Activated CD8-positive, alpha-beta memory T cell treated with anti-CD3 and anti-CD28 coated beads for 36 hours (primary cell): Measurements from ENCODE around the gene UGGT1. TPM values are rescaled to one million over a fixed set of nuclear protein-coding genes. Genes with fewer than 3 reads are reported as not detected.

Source experiments
- CTCF ChIA-PET: fragments of 350-600 bp; sonication (Branson Sonifier 250); formaldehyde crosslinking; loops from one replicate; lab custom pipeline; 2021; ENCODE audit warnings: antibody characterized with exemption; lab: Charles Lee
- POLR2A ChIA-PET: fragments of 350-600 bp; sonication (Branson Sonifier 250); formaldehyde crosslinking; loops from one replicate; lab custom pipeline; 2021; ENCODE audit warnings: antibody characterized with exemption; lab: Charles Lee
- total RNA-seq, 2 experiments: library from RNA; stranded (reverse); gene quantifications; one replicate each; pipeline ENCODE4 v1.2.3, GENCODE V29; 2021

The UGGT1 gene
- total RNA-seq, 2 experiments from 2014 or later: 54.1 to 55.6 TPM

DNA sequence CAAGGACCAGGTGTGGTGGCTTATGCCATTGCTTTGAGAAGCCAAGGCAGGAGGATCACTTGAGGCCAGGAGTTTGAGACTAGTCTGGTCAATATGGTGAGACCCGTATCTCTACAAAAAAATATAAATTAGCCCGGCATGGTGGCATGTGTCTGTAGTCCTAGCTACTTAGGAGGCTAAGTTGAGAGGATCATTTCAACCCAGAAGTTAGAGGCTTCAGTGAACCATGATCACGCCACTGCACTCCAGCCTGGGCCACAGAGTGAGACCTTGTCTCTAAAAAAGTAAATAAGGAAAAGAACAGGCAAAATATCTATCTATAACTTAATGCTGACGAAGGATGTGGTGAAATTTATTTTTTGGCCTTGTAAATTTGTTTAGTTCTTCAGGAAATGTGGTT is 78.1 kb downstream of the UGGT1 start:
- ChIA-PET POLR2A (no interaction called here), CTCF (interaction anchor here (1.4 kb wide), 1 partner anchor 10 kb away, joined by 3 read pairs; no protein-coding TSS in a partner anchor)

DNA sequence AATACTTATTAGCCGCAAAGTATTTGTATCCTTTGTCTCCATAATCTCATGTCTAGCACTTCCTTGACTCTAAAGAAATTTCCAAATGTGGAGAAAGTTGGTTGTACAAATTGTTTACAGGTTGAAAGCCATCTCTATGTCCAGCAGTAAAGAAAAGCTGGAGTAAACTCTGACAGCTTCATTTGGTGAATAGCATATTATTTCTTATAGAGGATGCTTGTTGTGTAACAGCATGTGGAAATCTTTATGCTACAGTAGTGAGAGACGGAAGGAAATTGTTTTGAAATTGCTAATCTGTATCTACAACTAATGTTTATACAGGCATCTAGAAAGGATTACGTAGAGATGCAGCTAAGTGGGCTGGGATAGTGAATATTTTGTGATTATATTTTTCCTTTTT is 78.5 kb downstream of the UGGT1 start:
- ChIA-PET POLR2A (no interaction called here), CTCF (interaction anchor here (1.4 kb wide), 1 partner anchor 10 kb away, joined by 3 read pairs; no protein-coding TSS in a partner anchor)

DNA sequence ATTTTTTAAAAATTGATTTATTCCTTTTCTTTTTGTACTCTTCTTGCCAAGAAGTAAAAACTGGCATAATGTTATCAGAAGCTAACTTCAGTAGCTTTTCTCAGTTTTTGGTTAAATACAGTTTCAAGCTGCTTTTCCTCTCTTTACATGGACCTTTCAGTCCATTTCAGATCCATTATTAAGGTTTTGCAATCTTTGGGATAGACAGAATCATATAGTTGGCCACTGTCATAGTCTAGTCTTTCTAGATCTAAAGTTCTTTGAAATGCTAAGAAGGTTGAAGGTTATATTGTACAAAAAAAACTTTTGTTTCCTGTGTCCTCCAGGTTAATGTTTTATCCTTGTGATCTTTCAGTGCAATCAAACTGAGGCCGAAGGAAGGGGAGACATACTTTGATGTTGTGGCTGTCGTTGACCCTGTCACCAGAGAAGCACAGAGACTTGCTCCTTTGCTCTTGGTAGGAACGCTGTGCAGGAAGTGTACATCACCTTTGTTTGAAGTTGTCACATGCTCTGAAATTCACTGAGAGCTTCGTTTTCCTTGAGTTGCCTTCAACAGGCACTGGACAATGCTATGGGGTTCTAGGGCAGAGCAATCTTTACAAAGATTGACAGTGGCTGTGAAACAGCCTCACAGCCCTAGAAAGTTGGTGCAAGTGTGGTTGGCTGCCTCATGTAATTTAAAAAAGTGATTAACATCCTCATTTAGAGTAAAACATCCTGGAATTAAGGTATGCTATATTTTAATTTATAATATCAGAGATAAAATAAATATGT is 79.1 kb downstream of the UGGT1 start:
- ChIA-PET POLR2A (no interaction called here), CTCF (interaction anchor here (1.4 kb wide), 1 partner anchor 9 kb away, joined by 3 read pairs; no protein-coding TSS in a partner anchor)

DNA sequence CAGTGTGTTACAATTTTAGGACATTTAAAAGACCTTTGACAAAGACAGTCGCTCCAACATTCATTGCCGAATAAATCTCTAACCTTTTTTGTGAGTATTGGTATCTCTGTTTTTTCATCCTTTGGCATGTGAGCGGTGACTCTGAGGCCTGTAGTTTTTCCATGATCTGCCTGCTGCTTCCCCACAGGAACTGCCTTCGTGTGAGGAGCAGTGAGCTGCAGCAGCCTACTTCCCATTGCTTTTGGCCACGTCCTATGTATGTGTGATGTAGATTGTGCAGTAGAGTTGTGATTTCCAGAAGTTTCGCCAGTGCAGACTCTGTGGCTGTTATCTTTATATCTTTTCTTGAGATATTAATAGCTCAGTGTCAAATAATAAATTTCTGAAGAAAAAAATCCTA is 79.8 kb downstream of the UGGT1 start:
- POLR2A ChIA-PET: no interaction called here
- CTCF ChIA-PET: interaction anchor here (1.4 kb wide), 1 partner anchor 9 kb away, joined by 3 read pairs; no protein-coding TSS in a partner anchor

DNA sequence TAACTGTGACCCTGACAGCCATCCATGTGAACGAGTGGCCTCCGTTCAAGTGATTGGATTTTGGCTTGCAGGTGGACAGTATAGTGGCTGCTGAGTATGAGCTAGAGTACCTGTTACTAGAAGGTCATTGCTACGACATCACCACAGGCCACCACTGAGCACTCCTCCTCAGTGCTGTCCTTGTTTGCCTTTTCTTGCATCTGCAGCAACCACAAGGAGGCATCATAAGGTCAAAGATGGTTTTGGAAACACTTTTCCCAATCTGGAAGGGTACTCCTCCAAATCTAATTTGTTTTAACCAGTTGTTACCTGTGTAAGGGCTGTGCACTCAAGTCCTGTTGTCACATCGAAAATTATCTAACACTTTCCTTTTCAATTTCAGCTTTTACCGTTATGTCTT is 81.2 kb downstream of the UGGT1 start:
- POLR2A ChIA-PET: no interaction called here

DNA sequence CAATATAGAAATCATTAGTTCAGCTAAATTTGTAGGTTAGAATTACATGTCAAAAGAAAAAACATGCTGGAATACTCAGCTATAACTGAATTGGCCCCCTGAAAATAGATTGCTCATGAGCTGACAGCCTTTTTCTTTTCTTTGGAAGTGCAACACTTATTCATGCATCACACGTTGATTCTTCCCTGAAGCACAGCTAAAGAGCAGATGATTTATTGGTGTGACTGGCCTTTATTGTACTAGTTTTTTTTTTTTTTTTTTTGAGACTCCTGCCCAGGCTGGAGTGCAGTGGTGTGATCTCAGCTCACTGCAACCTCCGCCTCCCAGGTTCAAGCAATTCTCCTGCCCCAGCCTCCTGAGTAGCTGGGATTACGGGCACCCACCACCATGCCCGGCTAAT is 83.1 kb downstream of the UGGT1 start:
- CTCF ChIA-PET: interaction anchor here (0.6 kb wide), 2 partner anchors 20 to 99 kb away, joined by 3 read pairs; no protein-coding TSS in a partner anchor
- POLR2A ChIA-PET: interaction anchor here (1.1 kb wide), 1 partner anchor 232 kb away, joined by 4 read pairs; no protein-coding TSS in a partner anchor

More for the DNA sequence above, 81.2 kb downstream of the UGGT1 start:
- CTCF ChIA-PET: no interaction called here

DNA sequence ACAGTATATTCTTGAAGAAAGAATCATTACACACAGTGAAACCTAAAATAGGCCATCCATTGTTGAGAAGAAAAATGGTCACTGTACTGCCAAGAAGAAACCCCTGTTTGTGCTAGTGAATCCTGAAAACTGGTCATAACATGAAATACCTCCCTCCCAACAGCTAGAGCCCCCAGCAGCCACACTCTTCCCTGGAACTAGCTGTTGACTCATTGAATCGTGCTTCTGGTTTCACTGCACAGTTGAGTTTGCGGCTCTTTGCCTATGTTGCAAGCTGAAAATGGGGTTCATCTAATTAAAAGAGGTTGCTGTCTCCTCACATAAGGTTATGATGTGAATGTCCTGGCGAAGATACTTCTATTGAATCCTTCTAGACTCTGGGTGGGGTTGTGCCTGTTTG is 86.3 kb downstream of the UGGT1 start:
- ChIA-PET CTCF (no interaction called here), POLR2A (no interaction called here)

DNA sequence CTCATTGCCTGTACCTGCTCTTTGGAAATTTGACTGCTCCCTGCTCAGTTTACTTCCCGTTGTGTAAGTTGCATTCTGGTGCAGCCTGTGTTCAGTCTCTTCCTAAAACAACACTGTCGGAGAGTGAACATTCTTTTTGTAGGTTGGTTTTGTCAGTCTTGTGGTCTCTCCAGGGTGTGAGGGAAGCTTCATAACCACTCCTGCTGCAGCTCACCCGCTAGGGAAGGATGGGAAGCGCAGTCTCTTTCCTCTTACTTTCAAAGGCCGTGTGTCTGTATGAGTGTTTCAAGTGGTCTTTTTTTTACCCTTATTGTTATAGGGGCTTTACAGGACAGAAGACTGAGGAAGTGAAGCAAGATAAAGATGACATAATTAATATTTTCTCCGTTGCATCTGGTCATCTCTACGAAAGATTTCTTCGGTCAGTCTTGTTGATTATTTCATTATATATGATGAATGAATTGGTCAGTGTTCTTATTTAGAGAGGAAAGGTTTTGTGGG is 87.2 kb downstream of the UGGT1 start:
- ChIA-PET CTCF (no interaction called here), POLR2A (no interaction called here)

DNA sequence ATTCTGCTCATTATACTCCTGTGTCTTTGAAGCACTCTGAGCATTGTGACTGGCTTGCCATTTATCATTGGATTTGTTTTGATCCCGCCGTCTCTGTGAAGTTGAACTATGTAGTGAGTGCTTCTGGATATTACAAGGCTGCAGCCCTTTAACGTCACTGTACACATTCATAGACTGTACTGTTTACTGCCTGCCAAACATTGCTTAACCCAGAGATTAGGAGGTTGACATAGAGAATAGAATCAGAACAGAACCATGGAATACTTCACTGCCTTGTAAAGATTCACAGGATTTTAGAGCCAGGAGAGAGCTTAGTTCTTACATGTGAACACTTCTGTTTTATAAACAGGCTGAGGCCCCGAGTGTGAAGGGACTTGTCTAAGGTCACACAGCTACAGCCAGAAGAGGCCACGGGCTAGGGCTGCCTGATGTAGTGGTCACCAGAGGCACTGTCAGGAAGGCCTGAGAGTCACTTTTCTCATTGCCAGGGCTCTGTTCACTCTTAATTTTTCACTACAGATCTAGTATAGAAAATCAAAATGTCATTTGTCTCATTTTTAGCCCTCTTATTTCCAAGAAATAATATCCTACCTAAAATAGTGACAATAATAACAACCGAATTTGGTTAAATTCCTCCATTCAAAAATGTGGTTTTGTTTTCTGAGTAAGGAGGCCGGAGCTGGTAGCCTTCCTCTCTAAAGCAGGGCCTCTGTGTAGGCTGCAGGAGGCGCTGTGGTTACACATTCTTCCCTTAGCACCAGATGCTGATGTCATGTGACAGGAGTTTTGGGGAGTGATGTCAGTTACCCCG is 87.9 kb downstream of the UGGT1 start:
- POLR2A ChIA-PET: no interaction called here
- CTCF ChIA-PET: interaction anchor here (1.4 kb wide), 1 partner anchor 9 kb away, joined by 3 read pairs; no protein-coding TSS in a partner anchor

DNA sequence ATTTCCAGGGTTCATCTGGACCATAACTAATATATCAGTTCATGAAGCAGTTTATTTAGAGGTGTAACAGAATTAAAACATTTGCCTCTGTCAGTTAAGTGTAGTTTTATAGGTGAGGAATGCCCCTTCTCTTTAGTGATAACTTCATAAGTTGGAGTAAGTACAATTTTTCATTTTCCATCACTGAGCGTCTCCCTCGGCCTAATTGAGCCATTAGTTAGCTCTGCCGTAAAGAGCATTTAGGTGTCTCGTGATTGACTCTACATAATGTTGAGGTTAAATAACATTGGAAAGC is 88.4 kb downstream of the UGGT1 start:
- POLR2A ChIA-PET: no interaction called here
- CTCF ChIA-PET: interaction anchor here (1.4 kb wide), 1 partner anchor 10 kb away, joined by 3 read pairs; no protein-coding TSS in a partner anchor

DNA sequence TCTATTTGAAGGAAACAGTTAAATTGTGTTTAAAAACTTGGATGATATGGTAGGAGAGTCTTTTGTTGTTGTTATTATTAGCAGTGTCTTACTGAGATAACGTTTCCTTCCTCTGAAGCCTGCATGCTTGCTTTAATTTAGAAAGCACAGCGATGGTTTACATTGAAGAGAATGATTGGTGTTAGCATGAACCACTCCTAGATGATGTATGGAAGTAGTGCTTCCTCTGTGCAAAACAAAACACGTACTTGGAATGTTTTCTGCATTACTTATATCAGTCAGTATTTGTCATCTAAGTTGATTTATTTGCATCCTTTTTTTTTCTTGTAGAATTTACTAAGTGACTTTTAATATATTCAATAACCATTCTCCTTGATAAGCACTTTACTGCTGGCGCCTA is 89.0 kb downstream of the UGGT1 start:
- CTCF ChIA-PET: interaction anchor here (0.7 to 1.4 kb wide), 2 partner anchors 10 to 54 kb away, joined by 3 read pairs; no protein-coding TSS in a partner anchor
- POLR2A ChIA-PET: no interaction called here

DNA sequence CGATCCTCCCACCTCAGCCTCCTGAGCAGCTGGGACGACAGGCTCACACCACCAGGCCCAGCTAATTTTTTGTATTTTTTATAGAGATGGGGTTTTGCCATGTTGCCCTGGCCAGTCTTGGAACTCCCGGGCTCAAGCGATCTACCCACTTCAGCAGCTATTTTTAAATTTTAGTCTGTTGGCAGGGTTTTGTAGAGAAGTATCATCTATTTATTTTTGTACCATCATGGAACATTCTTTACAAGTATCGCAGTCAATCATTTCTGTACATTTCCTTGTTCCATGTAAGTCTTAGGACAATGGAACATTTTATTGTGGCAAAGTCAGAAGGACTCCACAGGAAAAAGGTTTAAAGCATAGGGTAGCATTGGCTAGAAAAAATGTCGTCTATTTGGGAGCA is 94.6 kb downstream of the UGGT1 start:
- POLR2A ChIA-PET: no interaction called here
- CTCF ChIA-PET: interaction anchor here (0.7 kb wide), 2 partner anchors 24 to 94 kb away, joined by 3 to 7 read pairs; no protein-coding TSS in a partner anchor

DNA sequence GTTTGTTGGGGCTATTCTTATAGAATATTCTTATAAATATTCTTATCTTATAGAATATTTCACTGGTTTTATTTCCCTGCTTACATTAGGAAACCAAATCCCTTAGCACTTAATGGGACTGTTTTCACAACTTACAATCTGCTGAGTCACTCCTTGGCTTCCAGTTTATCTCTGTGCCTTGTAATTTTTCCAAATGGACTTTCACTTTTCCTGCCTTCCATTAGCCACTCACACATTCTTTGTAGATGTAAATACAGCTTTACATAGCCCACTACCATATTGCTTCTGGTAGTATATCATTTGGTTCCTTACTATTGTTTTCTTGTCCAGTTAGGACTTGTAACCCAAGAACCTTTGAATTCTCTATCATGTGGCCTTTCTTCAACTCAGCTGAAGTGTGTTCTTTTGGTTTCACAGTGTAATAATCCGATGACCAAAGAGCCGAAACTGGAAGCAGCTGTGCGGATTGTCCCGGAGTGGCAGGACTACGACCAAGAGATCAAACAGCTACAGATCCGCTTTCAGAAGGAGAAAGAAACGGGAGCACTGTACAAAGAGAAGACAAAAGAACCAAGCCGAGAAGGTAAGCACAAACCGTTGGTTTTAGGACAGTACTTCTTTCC is 96.1 kb downstream of the UGGT1 start:
- CTCF ChIA-PET: no interaction called here
- POLR2A ChIA-PET: no interaction called here

DNA sequence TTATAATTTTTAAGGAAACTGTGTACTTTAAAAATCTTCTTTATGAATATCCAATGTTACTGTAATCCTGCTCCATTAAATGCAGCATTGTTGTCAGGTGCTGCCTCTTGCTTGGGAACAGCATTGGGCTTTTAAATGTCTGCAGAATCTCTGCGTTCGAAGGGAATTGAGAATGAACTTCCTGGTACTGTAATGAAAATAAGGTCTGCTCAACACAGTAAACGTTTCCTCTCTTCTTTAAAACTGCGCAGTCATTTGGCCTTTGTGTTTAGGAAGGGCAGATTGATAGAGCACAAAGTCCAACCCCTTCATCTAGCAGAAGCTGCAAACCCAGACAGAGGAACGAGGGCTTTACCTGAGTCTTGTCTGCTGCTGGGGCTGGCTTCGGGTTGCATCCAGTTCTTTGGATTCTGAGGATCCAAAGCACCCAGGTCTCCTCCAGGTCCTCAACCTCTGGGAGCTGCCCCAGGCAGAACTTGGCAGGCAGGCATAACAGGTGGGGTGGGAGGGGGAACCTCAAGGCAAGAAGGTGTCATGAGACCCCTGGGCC is 104.5 kb downstream of the UGGT1 start:
- POLR2A ChIA-PET: no interaction called here
- CTCF ChIA-PET: no interaction called here

DNA sequence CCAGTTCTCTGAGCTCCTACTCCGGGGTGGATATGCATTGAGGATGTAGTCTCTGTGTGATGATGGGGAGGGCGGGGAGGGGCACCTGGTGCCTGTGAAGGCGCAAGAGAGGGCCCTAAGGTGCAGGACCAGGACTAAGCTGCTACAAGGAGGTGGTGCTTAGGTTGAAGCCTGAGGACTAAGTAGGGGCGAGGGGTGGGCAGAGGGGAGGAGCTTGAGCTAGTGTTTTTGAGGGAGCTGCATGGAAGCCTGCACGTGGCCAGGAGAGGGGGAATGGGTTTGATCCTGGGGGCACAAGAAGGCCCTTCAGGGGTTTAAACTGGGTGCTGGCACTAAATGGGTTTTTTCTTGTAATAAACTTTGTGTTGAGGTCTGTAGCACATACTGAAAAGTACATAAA is 105.0 kb downstream of the UGGT1 start:
- CTCF ChIA-PET: no interaction called here
- POLR2A ChIA-PET: no interaction called here

DNA sequence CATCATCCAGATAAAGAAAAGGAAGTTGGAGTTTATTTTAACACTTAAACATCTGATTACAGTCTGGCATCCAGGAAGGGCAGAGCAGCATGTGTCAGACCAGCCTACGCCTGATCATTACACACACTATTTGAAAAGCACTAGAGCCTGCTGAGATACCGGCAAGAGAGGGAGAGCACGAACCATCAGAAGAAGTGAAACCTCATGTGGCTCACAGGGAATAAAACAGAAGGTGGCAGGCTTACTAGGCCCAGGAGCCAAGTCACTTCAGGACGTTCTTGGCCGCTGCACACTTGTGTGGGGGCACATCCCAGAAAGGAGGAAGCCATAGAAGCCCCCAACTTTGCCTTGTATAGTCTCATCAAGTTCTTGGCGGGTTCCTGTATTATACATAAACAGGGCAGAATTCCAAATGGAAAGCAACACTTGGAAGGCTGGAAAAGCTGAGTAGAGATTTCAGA is 105.5 kb downstream of the UGGT1 start:
- CTCF ChIA-PET: no interaction called here

DNA sequence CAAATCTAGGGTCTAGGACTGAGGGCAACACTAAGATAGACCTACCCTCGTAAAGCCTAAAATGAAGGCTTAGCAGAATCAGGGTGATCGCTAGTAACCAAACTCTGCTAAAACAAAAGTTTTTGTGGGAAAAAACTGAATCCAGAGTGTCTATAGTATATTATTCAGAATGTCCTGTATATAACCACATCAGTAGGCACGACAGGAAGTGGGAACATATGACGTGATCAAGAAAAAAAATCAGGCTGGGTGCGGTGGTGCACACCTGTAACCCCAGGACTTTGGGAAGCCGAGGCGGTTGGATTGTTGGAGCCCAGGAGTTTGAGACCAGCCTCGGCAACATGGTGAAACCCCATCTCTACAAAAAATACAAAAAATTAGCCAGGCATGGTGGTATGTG is 106.1 kb downstream of the UGGT1 start:
- POLR2A ChIA-PET: no interaction called here
- CTCF ChIA-PET: no interaction called here

More for the DNA sequence above, 105.5 kb downstream of the UGGT1 start:
- POLR2A ChIA-PET: no interaction called here

DNA sequence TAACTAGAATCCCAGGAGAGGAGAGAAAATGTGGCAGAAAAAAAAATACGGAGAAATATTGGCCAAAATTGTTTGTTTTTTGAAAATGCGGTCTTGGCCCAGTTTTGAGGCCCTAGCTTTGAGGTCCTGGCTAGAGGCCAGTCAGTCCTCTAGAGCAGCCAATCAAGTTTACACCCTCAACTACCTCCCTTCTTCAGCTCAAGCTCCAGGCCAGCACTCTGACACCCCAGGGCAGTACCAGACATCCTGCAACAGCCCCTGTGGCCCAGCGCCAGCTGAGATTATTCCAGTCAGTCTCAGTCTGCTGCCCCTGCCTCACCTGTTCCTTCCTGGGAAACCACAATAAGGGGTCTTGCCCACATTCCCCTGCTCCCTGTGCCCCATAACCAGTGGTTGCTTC is 107.7 kb downstream of the UGGT1 start:
- CTCF ChIA-PET: no interaction called here
- POLR2A ChIA-PET: no interaction called here

DNA sequence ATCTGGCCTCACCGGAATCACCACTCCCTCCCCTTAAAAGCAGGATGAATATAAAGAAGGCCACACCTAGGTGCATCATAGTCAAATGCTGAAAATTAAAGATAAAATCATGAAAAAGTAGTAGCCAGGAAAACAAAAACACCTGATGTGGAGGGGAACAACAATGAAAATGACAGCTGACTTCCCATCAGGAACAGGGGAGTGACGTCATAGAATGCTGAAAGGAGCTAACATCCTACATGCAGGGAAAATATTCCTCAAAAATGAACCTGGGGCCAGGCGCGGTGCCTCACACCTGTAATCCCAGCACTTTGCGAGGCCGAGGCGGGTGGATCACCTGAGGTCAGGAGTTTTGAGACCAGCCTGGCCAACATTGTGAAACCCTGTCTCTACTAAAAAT is 108.1 kb downstream of the UGGT1 start:
- ChIA-PET CTCF (no interaction called here), POLR2A (interaction anchor here (0.7 kb wide), 1 partner anchor 228 kb away, joined by 3 read pairs; no protein-coding TSS in a partner anchor)
